Body of pancreas (tissue), 4 donors: Measurements from ENCODE around the gene NPR3.

Experiments
- CTCF ChIP-seq, 7 experiments: fragments of 450-650 bp in 4 of 7; fragments of 200-600 bp in 3 of 7; sonication (generic) in 3 of 7; IDR thresholded peaks; one replicate each; pipeline ENCODE4 v1.5.1; 2016 to 2019; ENCODE audit warnings: antibody characterized with exemption in 7 of 7
- POLR2A ChIP-seq, 3 donors: fragments of 450-650 bp; IDR thresholded peaks; one replicate each; pipeline ENCODE4 v1.6.1; 2016; ENCODE audit warnings: antibody characterized with exemption in 3 of 3, mild to moderate bottlenecking in 2 of 3

GRCh38 chr5:32814620-32815019 is 103.5 kb downstream of the NPR3 start:
- TF ChIP-seq CTCF (IDR thresholded peaks at IDR 0.05), result no peak
- TF ChIP-seq POLR2A (IDR thresholded peaks at IDR 0.05), result no peak
